Parathyroid adenoma (tissue), 2 donors: ENCODE measurements around the gene CDH16.
A peak's percentile ranks its signal among the peaks of the same experiment; 100 is the strongest.

Source experiments
- H2AFZ ChIP-seq: fragments of 300-600 bp; sonication (generic); one replicate; pipeline ENCODE4 v1.7.0; 2017; ENCODE audit warnings: antibody characterized with exemption, mild to moderate bottlenecking
- H3K27ac ChIP-seq: fragments of 300-600 bp; sonication (generic); one replicate; pipeline ENCODE4 v1.7.0; 2017
- H3K27me3 ChIP-seq: fragments of 300-600 bp; sonication (generic); one replicate; pipeline ENCODE4 v1.7.0; 2017; ENCODE audit warnings: low read length; ENCODE audit not compliant: control insufficient read depth, insufficient read depth
- H3K36me3 ChIP-seq: fragments of 300-600 bp; sonication (generic); one replicate; pipeline ENCODE4 v1.7.0; 2017; ENCODE audit warnings: low read length; ENCODE audit not compliant: control insufficient read depth, insufficient read depth
- H3K4me1 ChIP-seq: fragments of 300-600 bp; sonication (generic); one replicate; pipeline ENCODE4 v1.7.0; 2017; ENCODE audit warnings: control low read depth
- H3K4me2 ChIP-seq: fragments of 300-600 bp; sonication (generic); one replicate; pipeline ENCODE4 v1.7.0; 2017; ENCODE audit warnings: low read length
- H3K4me3 ChIP-seq: fragments of 300-600 bp; sonication (generic); one replicate; pipeline ENCODE4 v1.7.0; 2017; ENCODE audit warnings: low read depth, low read length
- H3K79me2 ChIP-seq: fragments of 300-600 bp; sonication (generic); one replicate; pipeline ENCODE4 v1.7.0; 2017; ENCODE audit warnings: control low read depth
- H3K9ac ChIP-seq: fragments of 300-600 bp; sonication (generic); one replicate; pipeline ENCODE4 v1.7.0; 2017; ENCODE audit warnings: mild to moderate bottlenecking
- H3K9me3 ChIP-seq: fragments of 300-600 bp; sonication (generic); one replicate; pipeline ENCODE4 v1.7.0; 2017; ENCODE audit warnings: low read length; ENCODE audit not compliant: control insufficient read depth
- CTCF ChIP-seq: fragments of 300-600 bp; sonication (generic); IDR thresholded peaks from one replicate; pipeline ENCODE4 v1.7.0; 2017; ENCODE audit warnings: antibody characterized with exemption, mild to moderate bottlenecking
- donor health status: primary hyperparathyroidism.

The CDH16 gene

GRCh38 chr16:66901626-66902025, 17.1 kb downstream of the CDH16 start:
- no peak overlapping the region for H3K9ac ChIP-seq
- H3K27ac ChIP-seq: peak overlapping the region; percentile 75
- no peak overlapping the region for H2AFZ ChIP-seq
- H3K4me3 ChIP-seq: no peak overlapping the region
- H3K79me2 ChIP-seq: no peaks in the 10 kb centered on the region
- H3K27me3 ChIP-seq: no peaks in the 10 kb centered on the region
- H3K9me3 ChIP-seq: no peaks in the 10 kb centered on the region
- peaks cover 50% of the 10 kb centered on the region for H3K4me1 ChIP-seq
- no peaks in the 10 kb centered on the region for H3K36me3 ChIP-seq
- no peak for TF ChIP-seq CTCF
- H3K4me2 ChIP-seq: no peak overlapping the region

DNA sequence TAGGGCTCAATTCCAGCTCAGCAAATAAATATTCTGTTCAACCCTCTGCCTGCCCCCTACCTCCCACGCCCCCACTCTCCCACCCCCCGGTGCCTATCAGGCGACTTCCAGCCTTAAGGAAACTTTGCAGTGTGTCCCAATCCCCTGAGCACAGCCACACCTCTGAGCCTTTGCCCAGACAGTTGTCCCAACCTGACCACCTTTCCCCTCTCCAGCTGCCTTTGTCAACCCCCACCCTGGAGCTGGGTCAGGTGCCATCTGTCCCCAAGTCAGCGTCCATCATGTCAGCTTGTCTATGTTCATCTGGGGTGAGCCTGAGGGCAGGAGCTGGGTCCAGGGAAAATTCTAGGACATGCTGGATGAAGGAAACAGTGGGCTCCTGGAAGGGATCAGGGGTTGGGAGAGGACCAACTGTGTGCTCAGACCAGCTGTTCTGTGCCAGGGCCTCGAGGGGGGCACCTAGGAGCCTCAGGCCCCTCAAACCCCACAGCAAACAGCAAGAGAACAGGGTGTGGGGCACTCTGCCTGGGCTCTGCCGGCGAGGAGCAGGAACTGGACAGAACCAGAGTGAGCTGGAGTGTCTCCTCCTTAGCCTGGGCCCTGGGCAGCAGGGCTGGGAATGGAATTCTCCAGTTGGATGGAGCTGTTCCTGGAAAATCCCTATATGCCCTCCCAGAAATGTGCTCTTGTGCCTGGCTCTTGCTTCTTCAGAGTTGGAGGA, 17.8 kb downstream of the CDH16 start:
- no peaks in the 10 kb centered on the region for H3K9me3 ChIP-seq
- H3K4me2 ChIP-seq: no peak overlapping the region
- H3K79me2 ChIP-seq: no peaks in the 10 kb centered on the region
- peaks cover 43% of the 10 kb centered on the region for H3K4me1 ChIP-seq
- peak overlapping the region; percentile 65 for H2AFZ ChIP-seq
- no peak overlapping the region for H3K4me3 ChIP-seq
- H3K36me3 ChIP-seq: no peaks in the 10 kb centered on the region
- TF ChIP-seq CTCF: no peak
- peak overlapping the region; percentile 75 for H3K27ac ChIP-seq
- no peak overlapping the region for H3K9ac ChIP-seq
- H3K27me3 ChIP-seq: no peaks in the 10 kb centered on the region

GRCh38 chr16:66899945-66900710, 18.6 kb downstream of the CDH16 start:
- TF ChIP-seq CTCF: no peak
- Histone ChIP-seq H3K9ac (no peak overlapping the region), H3K79me2 (no peaks in the 10 kb centered on the region), H3K27me3 (no peaks in the 10 kb centered on the region), H3K4me1 (peaks cover 38% of the 10 kb centered on the region), H3K9me3 (no peaks in the 10 kb centered on the region), H3K4me2 (peak overlapping the region; percentile 65), H3K27ac (peak overlapping the region; percentile 75), H3K36me3 (no peaks in the 10 kb centered on the region), H2AFZ (peak overlapping the region; percentile 65), H3K4me3 (no peak overlapping the region)

DNA sequence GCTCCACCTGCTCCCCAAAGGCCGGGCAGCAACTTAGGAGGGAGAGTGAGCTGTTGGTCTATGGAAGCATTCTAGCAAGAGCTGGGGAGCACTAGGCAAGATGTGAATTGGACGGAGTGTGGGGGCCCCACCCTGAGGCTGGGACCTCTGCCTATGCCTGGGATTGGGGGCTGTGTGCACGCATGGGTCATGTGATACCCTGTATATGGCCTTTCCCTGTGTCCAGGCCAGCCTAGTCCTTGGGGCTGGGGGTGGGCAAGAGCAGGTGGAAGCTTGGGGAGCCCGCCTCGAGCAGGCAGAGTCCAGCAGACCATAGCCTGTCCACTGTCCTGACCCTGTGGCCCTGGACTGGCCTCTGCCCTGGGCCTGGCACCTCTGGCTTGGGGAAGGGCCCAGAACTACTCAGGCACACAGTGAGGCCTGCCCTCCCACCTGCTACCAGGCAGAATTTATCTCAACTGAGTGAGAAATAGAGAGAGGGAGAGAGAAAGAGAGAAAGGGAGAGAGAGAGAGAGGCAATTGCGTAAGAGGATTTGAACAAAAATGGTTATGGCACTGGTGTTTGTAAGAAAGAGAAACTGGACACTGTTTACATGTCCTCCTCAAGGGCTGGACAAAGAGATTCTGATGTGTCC, 19.3 kb downstream of the CDH16 start:
- Histone ChIP-seq H3K4me1 (peaks cover 31% of the 10 kb centered on the region), H3K27me3 (no peaks in the 10 kb centered on the region), H2AFZ (peak overlapping the region; percentile 65), H3K4me3 (no peak overlapping the region), H3K4me2 (peak overlapping the region; percentile 65), H3K27ac (peak overlapping the region; percentile 75), H3K36me3 (no peaks in the 10 kb centered on the region), H3K9me3 (no peaks in the 10 kb centered on the region), H3K79me2 (peaks cover under 1% of the 10 kb centered on the region), H3K9ac (no peak overlapping the region)
- TF ChIP-seq CTCF: no peak
